Measurements from ENCODE around the gene SLC6A7.

- no peak for TF ChIP-seq CTCF (IDR thresholded peaks at IDR 0.05)
- no peak for TF ChIP-seq POLR2AphosphoS5 (IDR thresholded peaks at IDR 0.05)
- TF ChIP-seq POLR2A (IDR thresholded peaks at IDR 0.05; ENCODE audit: low read depth): no peak
- no peak for TF ChIP-seq EP300 (IDR thresholded peaks at IDR 0.05)
These were observed 51.7 kb downstream of the SLC6A7 start for GRCh38 chr5:150241298-150242160.
